Activated CD4-positive, alpha-beta T cell treated with anti-CD3 and anti-CD28 coated beads, Interleukin-2, amount 10 ng/mL, durations not matched to agents 24 days and 14 days (primary cell): ENCODE measurements around the gene RBM33. TPM values are rescaled to one million over a fixed set of nuclear protein-coding genes. Genes with fewer than 3 reads are reported as not detected.
"Not testable (repeated sequence)": the region's sequence is repeated elsewhere in the genome, so short reads cannot be mapped to it uniquely, and the experiment has no call there.

Experiments
- DNase-seq: peaks from one replicate; pipeline ENCODE4 v3.0.0; 2022
- H3K27ac Mint-ChIP-seq: one replicate; pipeline ENCODE4 v1.8.0; 2022; ENCODE audit warnings: mild to moderate bottlenecking, mixed read lengths
- H3K27me3 Mint-ChIP-seq: one replicate; pipeline ENCODE4 v1.8.0; 2022; ENCODE audit warnings: mixed read lengths
- H3K36me3 Mint-ChIP-seq: one replicate; pipeline ENCODE4 v1.8.0; 2022; ENCODE audit warnings: low read depth, mild to moderate bottlenecking, mixed read lengths
- H3K4me1 Mint-ChIP-seq: one replicate; pipeline ENCODE4 v1.8.0; 2021; ENCODE audit warnings: mixed read lengths
- H3K4me3 Mint-ChIP-seq: one replicate; pipeline ENCODE4 v1.8.0; 2022; ENCODE audit warnings: mild to moderate bottlenecking, moderate library complexity, mixed read lengths
- H3K9me3 Mint-ChIP-seq: one replicate; pipeline ENCODE4 v1.8.0; 2021; ENCODE audit warnings: mixed read lengths
- intact Hi-C: fragments of 100-400 bp; cut with micrococcal nuclease; formaldehyde crosslinking; loops from one replicate; pipeline ENCODE4 v1.15.1; 2023
- total RNA-seq: library from RNA; stranded (reverse); gene quantifications from 2 replicates; pipeline ENCODE4 v1.2.3, GENCODE V29; 2022

Gene RBM33
- total RNA-seq, 1 donor from 2014 or later: 79.5 TPM

DNA sequence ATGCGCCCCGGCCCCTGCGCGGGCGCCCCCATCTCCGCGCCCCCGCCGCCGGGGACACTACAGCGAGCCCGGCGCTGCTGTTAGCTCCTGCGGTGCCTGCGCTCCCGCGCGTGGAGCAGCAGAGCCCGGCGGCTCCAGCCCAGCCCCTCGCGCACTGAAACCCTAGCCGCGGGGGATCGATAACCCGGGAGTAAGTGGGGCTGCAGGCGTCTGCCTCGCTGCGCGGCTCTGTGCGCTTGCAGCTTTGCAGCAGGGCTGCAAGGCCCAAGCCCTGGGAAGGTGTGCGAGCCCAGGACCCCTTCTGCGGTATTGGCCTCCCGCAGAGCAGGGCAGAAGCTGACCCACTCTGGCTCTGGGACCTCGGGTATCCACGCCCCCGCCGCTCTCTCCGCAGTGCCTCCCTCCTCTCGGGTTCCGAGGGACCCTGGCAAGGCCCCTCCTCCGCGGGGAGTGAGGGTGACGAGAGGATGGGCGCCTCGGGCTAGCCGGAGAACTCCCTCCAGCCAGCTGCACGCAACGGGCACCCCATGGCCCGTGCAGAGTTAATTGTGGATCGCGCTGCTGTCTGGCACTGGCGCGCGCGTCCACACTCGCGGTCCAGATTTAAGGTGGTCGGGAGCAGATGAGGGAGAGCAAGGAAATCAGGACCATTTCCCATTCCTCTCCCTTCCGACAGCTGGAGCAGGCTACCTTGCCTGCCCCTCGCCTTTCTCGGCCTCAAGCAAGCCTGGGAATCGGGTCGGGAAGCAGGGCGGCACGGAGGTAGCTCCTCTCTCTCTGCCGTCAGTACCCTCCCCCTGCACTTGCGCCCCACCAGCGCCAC, 165.7 kb downstream of the RBM33 start:
- Mint-ChIP-seq H3K4me3 (no peak overlapping the region), H3K4me1 (peaks cover 22% of the 10 kb centered on the region), H3K36me3 (no peaks in the 10 kb centered on the region), H3K27me3 (peaks cover 70% of the 10 kb centered on the region), H3K27ac (no peak overlapping the region), H3K9me3 (no peaks in the 10 kb centered on the region)
- DNase-seq: no peak
- intact Hi-C loops: loop anchor here (2.0 to 10.0 kb wide), 9 partner anchors 278 to 1882 kb away; no protein-coding TSS in a partner anchor

- H3K9me3 Mint-ChIP-seq: no peaks in the 10 kb centered on the region
- intact Hi-C loops: loop anchor here (2.0 to 5.0 kb wide), 4 partner anchors 279 to 1881 kb away; no protein-coding TSS in a partner anchor
- DNase-seq: no peak
- no peak overlapping the region for H3K4me3 Mint-ChIP-seq
- H3K27ac Mint-ChIP-seq: no peak overlapping the region
- H3K4me1 Mint-ChIP-seq: peaks cover 25% of the 10 kb centered on the region
- no peaks in the 10 kb centered on the region for H3K36me3 Mint-ChIP-seq
- H3K27me3 Mint-ChIP-seq: peaks cover 72% of the 10 kb centered on the region
Measured at GRCh38 chr7:155810770-155811559, 166.5 kb downstream of the RBM33 start.

DNA sequence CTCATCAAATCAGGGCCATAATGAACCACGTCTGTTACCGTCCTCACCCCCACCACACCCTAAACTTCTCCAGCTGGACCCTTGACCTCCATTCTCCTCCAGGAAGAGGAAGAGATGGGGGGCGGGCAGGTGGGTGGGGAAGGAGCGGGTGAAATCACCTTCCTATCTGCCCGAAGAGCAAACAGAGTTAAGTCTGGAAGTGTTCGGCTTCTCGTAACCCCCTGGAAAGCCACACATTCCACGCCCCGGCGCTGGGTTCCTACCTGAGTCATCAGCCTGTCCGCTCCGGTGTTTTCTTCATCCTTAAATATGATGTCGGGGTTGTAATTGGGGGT, 167.1 kb downstream of the RBM33 start:
- H3K4me3 Mint-ChIP-seq: no peak overlapping the region
- intact Hi-C loops: loop anchor here (2.0 to 5.0 kb wide), 4 partner anchors 279 to 1881 kb away; no protein-coding TSS in a partner anchor
- no peaks in the 10 kb centered on the region for H3K9me3 Mint-ChIP-seq
- H3K27me3 Mint-ChIP-seq: peaks cover 68% of the 10 kb centered on the region
- H3K4me1 Mint-ChIP-seq: peaks cover 25% of the 10 kb centered on the region
- no peak for DNase-seq
- H3K36me3 Mint-ChIP-seq: no peaks in the 10 kb centered on the region
- peak overlapping the region; percentile 17 for H3K27ac Mint-ChIP-seq

GRCh38 chr7:155811895-155812761, 167.7 kb downstream of the RBM33 start, which contains the start of gene SHH:
Gene SHH, minus strand, starts transcription at chr7:155812463. Its CDS starts 341 bp downstream, at chr7:155812122.
- H3K4me3 Mint-ChIP-seq: peak within 1 kb of the TSS; percentile 66
- intact Hi-C loops: loop anchor here (1.0 to 5.0 kb wide), 5 partner anchors 9 to 1880 kb away; no protein-coding TSS in a partner anchor
- H3K27me3 Mint-ChIP-seq: peaks cover 63% of the 10 kb centered on the region
- DNase-seq: no peak
- H3K9me3 Mint-ChIP-seq: no peaks in the 10 kb centered on the region
- H3K36me3 Mint-ChIP-seq: no peaks in the 10 kb centered on the region
- H3K4me1 Mint-ChIP-seq: peaks cover 22% of the 10 kb centered on the region
- H3K27ac Mint-ChIP-seq: peak within 1 kb of the TSS; percentile 17

DNA sequence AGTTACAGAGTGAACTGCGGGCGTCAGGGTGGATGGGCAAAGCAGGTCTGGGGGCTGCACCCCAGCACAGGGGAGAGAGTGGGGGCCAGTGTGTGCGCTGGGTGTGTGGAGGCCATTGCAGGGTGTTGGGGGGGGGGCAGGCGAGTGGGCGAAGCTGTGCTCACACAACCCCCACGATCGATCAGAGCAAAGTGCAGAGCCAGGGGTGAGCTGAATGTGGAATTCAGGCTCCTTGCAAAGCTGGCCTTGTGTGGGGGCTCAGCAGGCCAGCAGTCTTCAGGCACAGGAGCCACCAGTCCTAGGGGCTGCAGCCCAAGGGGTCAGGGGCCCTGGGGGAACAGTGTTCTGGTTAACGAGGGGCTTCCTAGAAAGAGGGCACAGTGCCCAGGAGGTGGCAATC, 168.7 kb downstream of the RBM33 start:
- Mint-ChIP-seq H3K4me1 (peaks cover 16% of the 10 kb centered on the region), H3K27me3 (peaks cover 54% of the 10 kb centered on the region)
- intact Hi-C loops: loop anchor here (5.0 kb wide), 3 partner anchors 281 to 1879 kb away; no protein-coding TSS in a partner anchor

DNA sequence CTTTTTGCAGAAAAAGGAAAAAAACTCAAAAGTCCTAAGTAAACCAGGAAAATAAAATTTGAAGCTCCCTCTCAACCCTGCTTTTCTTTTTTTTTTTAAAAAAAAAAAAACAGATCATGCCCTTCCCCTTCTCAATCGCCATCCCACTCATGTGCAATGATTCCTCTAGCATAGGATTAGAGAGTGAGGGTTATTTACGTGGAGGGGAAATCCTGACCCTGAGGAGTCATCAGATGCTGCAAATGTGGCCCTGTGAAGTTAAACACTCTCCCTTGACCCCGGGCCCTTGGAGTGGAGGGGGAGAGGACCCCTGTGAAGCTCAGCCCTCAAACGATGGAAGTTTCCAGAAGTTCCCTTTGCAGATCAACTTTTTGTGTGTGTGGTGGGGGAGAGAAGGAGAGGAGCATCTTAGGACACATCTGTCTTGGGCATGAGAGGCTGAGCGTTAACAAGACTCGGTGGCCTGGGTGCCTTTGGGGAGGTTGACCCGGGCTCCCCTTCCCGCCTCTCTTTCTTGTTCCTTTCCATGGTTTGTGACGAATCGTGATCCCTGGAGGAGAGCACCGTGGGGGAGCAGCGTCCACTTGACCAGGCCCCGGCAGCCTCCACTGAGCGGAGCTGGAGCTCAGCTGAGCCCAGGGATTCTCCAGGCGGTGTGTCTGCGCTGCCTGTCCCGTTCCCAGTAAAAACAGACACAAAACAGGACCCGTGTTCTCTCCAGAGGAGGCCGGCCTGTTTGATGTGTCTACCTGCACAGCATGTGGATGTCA, 169.3 kb downstream of the RBM33 start:
- Mint-ChIP-seq H3K4me1 (peaks cover 16% of the 10 kb centered on the region), H3K9me3 (no peaks in the 10 kb centered on the region), H3K36me3 (no peaks in the 10 kb centered on the region), H3K27ac (no peak overlapping the region), H3K4me3 (no peak overlapping the region), H3K27me3 (peaks cover 53% of the 10 kb centered on the region)
- no peak for DNase-seq
- intact Hi-C loops: loop anchor here (5.0 kb wide), 3 partner anchors 281 to 1879 kb away; no protein-coding TSS in a partner anchor

More for the DNA sequence above, 168.7 kb downstream of the RBM33 start:
- no peaks in the 10 kb centered on the region for H3K9me3 Mint-ChIP-seq
- no peak overlapping the region for H3K27ac Mint-ChIP-seq
- no peak overlapping the region for H3K4me3 Mint-ChIP-seq
- no peaks in the 10 kb centered on the region for H3K36me3 Mint-ChIP-seq
- DNase-seq: no peak

- Mint-ChIP-seq H3K4me1 (peaks cover 15% of the 10 kb centered on the region), H3K27me3 (peaks cover 45% of the 10 kb centered on the region), H3K36me3 (no peaks in the 10 kb centered on the region), H3K4me3 (no peak overlapping the region), H3K9me3 (no peaks in the 10 kb centered on the region), H3K27ac (no peak overlapping the region)
- intact Hi-C loops: loop anchor here (1.0 to 5.0 kb wide), 4 partner anchors 282 to 1878 kb away; no protein-coding TSS in a partner anchor
- DNase-seq: no peak
Measured at GRCh38 chr7:155814316-155815276, 170.1 kb downstream of the RBM33 start.

DNA sequence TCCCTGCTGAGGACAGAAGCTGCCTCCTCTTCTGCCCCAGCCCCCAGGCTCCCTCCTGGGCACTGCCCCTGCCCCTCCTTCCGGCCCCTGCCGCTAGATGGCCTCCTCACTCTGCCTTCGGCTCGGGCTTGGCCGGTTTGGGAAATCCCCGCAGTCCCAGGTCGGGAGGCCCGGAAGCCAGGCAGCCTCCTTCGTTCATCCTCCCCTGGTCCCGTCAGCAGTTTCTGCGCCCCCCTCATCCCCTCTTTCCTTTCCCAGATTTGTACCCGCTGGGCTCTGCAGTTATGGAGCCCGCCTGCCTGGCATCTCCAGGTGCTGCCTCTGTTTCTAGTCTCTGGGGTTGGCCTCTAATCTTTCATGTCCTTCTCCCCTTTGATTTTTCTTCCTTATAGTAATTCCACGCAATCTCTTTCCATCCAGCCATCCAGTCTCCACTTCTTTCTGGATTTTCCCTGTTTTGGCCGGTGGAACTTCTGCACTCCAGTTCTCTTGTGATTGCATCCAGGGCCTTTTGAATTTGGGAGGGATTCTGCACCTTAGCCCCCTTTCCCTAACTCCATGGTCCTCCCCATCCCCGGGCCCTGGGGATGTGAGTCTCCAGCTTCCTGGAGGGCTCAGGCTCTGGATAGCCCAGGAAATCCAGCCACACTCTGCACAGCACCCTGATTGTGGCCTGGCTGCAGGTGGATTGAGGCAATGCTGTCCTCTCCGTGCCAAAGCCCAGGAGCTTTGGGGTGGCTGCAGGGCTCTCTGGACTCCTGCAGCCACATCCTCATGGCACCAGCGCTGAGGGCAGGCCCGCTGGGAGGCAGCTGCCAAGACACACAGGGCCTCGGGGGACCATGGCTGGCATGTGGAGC, 171.1 kb downstream of the RBM33 start:
- Mint-ChIP-seq H3K27ac (no peak overlapping the region), H3K4me3 (peak overlapping the region; percentile 34), H3K9me3 (no peaks in the 10 kb centered on the region), H3K4me1 (peaks cover 15% of the 10 kb centered on the region), H3K36me3 (no peaks in the 10 kb centered on the region), H3K27me3 (peaks cover 42% of the 10 kb centered on the region)
- intact Hi-C loops: loop anchor here (1.0 kb wide), 1 partner anchor 658 kb away; no protein-coding TSS in a partner anchor
- DNase-seq: peak; percentile 93

DNA sequence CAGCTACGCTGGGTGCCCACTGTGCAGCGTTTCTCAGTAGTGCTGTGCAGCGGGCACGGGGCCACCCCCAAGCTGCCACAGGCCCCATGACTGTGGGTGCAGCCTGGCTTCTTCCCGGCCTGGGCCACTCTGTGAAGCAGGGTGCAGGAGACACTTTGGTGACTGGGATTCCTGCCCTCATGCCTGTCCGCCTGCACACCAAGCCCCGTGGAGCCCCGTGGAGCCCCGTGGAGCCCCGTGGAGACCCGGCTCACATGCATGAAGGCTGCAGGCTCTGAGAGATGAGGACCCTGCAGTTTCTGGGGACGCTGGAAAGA, 171.7 kb downstream of the RBM33 start:
- Mint-ChIP-seq H3K27me3 (peaks cover 36% of the 10 kb centered on the region), H3K9me3 (no peaks in the 10 kb centered on the region), H3K4me1 (peaks cover 15% of the 10 kb centered on the region), H3K27ac (no peak overlapping the region), H3K36me3 (no peaks in the 10 kb centered on the region), H3K4me3 (no peak overlapping the region)
- DNase-seq: no peak
- intact Hi-C loops: no loop called here

DNA sequence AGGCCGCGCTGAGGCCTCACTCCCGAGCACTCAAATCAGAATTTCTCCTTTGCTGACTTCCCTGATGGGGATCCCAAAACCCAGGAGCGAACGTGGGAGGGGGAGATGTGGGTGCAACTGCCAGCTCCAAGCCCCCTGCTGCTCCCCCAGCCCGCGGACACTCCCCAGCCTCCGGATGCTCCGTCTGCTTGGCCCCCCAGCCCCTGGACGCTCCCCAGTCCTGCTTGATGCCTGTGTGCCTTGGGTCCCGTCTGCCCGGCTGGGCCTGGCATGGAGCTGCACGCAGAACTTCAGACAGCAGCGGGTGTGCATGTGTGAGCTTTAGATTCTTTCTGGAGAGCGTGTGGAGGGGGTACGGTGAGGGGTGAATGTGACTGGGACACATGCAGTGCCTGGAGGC, 172.5 kb downstream of the RBM33 start:
- Mint-ChIP-seq H3K27ac (no peak overlapping the region), H3K9me3 (no peaks in the 10 kb centered on the region), H3K4me3 (no peak overlapping the region), H3K4me1 (peaks cover 9% of the 10 kb centered on the region), H3K27me3 (peaks cover 28% of the 10 kb centered on the region), H3K36me3 (no peaks in the 10 kb centered on the region)
- DNase-seq: no peak
- intact Hi-C loops: no loop called here

DNA sequence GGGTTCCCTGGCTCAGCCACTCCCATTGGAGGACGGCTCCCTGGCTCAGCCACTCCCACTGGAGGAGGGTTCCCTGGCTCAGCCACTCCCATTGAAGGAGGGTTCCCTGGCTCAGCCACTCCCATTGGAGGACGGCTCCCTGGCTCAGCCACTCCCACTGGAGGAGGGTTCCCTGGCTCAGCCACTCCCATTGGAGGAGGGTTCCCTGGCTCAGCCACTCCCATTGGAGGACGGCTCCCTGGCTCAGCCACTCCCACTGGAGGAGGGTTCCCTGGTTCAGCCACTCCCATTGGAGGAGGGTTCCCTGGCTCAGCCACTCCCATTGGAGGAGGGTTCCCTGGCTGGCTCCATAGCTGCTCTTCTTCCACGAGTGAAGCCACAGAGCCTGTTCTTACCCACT, 173.1 kb downstream of the RBM33 start:
- H3K27ac Mint-ChIP-seq, H3K36me3 Mint-ChIP-seq, DNase-seq, H3K4me3 Mint-ChIP-seq, H3K9me3 Mint-ChIP-seq, intact Hi-C loops, H3K4me1 Mint-ChIP-seq: not testable (repeated sequence)
- peaks cover 23% of the 10 kb centered on the region for H3K27me3 Mint-ChIP-seq
